Ovary (tissue), 3 donors: Measurements from ENCODE around the gene EMX2.

ENCODE experiments used
- CTCF ChIP-seq, 3 donors: fragments of 450-650 bp in 2 of 3; fragments of 200-600 bp in 1 of 3; IDR thresholded peaks; one replicate each; pipeline versions ENCODE4 v1.5.1 to v1.8.0; 2016 to 2022; ENCODE audit warnings: antibody characterized with exemption in 3 of 3, mild to moderate bottlenecking in 1 of 3
- EP300 ChIP-seq: sonication (generic); formaldehyde crosslinking; IDR thresholded peaks from one replicate; pipeline ENCODE4 v1.6.1; 2017; ENCODE audit warnings: antibody characterized with exemption
- POLR2A ChIP-seq: fragments of 450-650 bp; IDR thresholded peaks from one replicate; pipeline ENCODE4 v1.6.1; 2017; ENCODE audit warnings: antibody characterized with exemption, mild to moderate bottlenecking, moderate library complexity
- donor health status: DM: no; HTN: no; CAD: no.

- no peak for TF ChIP-seq CTCF (IDR thresholded peaks at IDR 0.05)
- no peak for TF ChIP-seq EP300
- TF ChIP-seq POLR2A, result no peak
These were observed 10.6 kb upstream of the EMX2 start for GRCh38 chr10:117532003-117532385.
